Stimulated activated CD4-positive, alpha-beta T cell treated with anti-CD3 and anti-CD28 coated beads, Interleukin-12 subunit alpha, Interleukin-12 subunit beta, amount 100 ng/mL, for 48 hours (primary cell): ENCODE results near the gene DENND1A.
"Not testable (repeated sequence)": the region's sequence is repeated elsewhere in the genome, so short reads cannot be mapped to it uniquely, and the experiment has no call there.

Experiments
- DNase-seq, 3 donors: peaks; one replicate each; pipeline ENCODE4 v3.0.0-alpha.2; 2020; ENCODE audit warnings: low read depth in 2 of 3, low spot score in 1 of 3

DENND1A gene

GRCh38 chr9:123825342-123826060, 104.4 kb downstream of the DENND1A start:
- DNase-seq = no peak

GRCh38 chr9:123823194-123823947, 106.6 kb downstream of the DENND1A start:
- DNase-seq = no peak

- DNase-seq = no peak
Measured at GRCh38 chr9:123821619-123822018, 108.3 kb downstream of the DENND1A start.

- no peak for DNase-seq
Measured at GRCh38 chr9:123820139-123820538, 109.8 kb downstream of the DENND1A start.

GRCh38 chr9:123816817-123817472, 113.0 kb downstream of the DENND1A start:
- DNase-seq = no peak

GRCh38 chr9:123815856-123816255, 114.1 kb downstream of the DENND1A start:
- not testable (repeated sequence) for DNase-seq

- no peak for DNase-seq
Measured at GRCh38 chr9:123814496-123814895, 115.4 kb downstream of the DENND1A start.

GRCh38 chr9:123812984-123813383, 116.9 kb downstream of the DENND1A start:
- DNase-seq = no peak

- no peak for DNase-seq
Measured at GRCh38 chr9:123807251-123807650, 122.7 kb downstream of the DENND1A start.

- no peak for DNase-seq
Measured at GRCh38 chr9:123806829-123807228, 123.1 kb downstream of the DENND1A start.

- DNase-seq = no peak
Measured at GRCh38 chr9:123798195-123798594, 131.7 kb downstream of the DENND1A start.

GRCh38 chr9:123796618-123797484, 133.1 kb downstream of the DENND1A start:
- DNase-seq = no peak

- DNase-seq = no peak
Measured at GRCh38 chr9:123796094-123796493, 133.8 kb downstream of the DENND1A start.

GRCh38 chr9:123795336-123795735, 134.6 kb downstream of the DENND1A start:
- no peak for DNase-seq

- DNase-seq = no peak
Measured at GRCh38 chr9:123792501-123792900, 137.4 kb downstream of the DENND1A start.

- no peak for DNase-seq
Measured at GRCh38 chr9:123789554-123790292, 140.2 kb downstream of the DENND1A start.

GRCh38 chr9:123787416-123787815, 142.5 kb downstream of the DENND1A start:
- no peak for DNase-seq

- DNase-seq = no peak
Measured at GRCh38 chr9:123784518-123784917, 145.4 kb downstream of the DENND1A start.

- no peak for DNase-seq
Measured at GRCh38 chr9:123778232-123778902, 151.6 kb downstream of the DENND1A start.
